Brain microvascular endothelial cell (primary cell): ENCODE data around the gene MARK2.

Experiments
- DNase-seq: peaks from one replicate; pipeline ENCODE4 v3.0.0-alpha.2; 2020
- H3K27ac ChIP-seq: fragments of 250-450 bp; sonication (Bioruptor Pico); 2 replicates; pipeline ENCODE4 v1.5.1; 2020; ENCODE audit warnings: mild to moderate bottlenecking, moderate library complexity
- H3K27me3 ChIP-seq: fragments of 250-450 bp; sonication (Bioruptor Pico); replicated peaks from 2 replicates; pipeline ENCODE4 v1.5.1; 2020; ENCODE audit warnings: mild to moderate bottlenecking
- H3K36me3 ChIP-seq: fragments of 250-450 bp; sonication (Bioruptor Pico); replicated peaks from 2 replicates; pipeline ENCODE4 v1.5.1; 2020; ENCODE audit warnings: mild to moderate bottlenecking
- H3K4me3 ChIP-seq: 2 replicates; pipeline ENCODE4 v1.5.1; 2011; ENCODE audit warnings: low read depth, mild to moderate bottlenecking, control low read depth, low read length, moderate library complexity
- in situ Hi-C: cut with HindIII; loops from 2 replicates; pipeline ENCODE4 v1.10.0; 2017; ENCODE audit warnings: low sequenced_read_pairs, low pct_ligation_motif_present
- TF ChIP-seq, protein P1 (sequence below): IDR thresholded peaks from 2 replicates; pipeline ENCODE4 v1.5.1; 2011; ENCODE audit warnings: low read depth, mild to moderate bottlenecking, moderate library complexity, low read length, control low read depth, inconsistent platforms; ENCODE audit errors: missing control alignments

MARK2 gene

DNA sequence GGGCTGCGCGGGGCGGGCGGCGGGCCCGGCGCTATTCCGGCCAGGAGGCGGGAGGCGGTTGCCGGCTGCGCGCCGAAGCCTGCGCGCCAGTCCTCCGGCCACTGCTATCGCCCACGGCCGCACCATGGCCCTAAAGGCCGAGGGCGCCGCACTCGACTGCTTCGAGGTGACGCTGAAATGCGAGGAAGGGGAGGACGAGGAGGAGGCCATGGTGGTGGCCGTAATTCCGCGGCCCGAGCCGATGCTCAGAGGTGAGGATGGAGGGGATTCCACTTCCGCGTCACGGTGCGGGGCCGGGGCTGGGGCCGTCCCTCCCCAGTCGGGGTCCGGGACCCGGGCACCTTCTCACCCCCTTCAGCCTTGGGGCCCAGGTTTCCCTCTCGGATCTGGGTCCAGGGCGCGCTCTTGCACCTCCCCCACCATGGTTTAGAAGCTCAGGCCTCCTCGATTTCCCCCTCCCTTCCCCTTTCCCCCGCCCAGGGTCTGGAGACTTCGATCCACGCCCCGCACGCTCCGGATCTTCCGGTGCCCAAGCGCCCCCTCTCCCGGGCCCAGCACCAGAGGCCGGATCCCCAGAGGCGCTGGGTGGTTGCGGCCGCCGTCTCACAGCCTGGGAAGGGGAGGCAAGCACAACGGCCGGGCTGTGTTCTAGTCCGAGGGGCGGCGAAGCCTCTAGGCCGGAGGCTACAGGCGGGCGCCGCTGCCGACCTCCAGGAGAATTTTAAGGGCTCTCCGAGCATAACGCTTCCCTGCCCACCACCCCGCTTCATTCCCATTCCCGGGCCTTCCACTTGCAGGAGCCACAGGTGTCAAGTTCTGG, 25.1 kb upstream of the MARK2 start:
- in situ Hi-C loops: no loop called here
- DNase-seq: peak; percentile 2
- peaks cover 23% of the 10 kb centered on the region for H3K36me3 ChIP-seq
- peak overlapping the region; percentile 95 for H3K4me3 ChIP-seq
- H3K27me3 ChIP-seq: no peaks in the 10 kb centered on the region
- TF ChIP-seq, protein P1, sequence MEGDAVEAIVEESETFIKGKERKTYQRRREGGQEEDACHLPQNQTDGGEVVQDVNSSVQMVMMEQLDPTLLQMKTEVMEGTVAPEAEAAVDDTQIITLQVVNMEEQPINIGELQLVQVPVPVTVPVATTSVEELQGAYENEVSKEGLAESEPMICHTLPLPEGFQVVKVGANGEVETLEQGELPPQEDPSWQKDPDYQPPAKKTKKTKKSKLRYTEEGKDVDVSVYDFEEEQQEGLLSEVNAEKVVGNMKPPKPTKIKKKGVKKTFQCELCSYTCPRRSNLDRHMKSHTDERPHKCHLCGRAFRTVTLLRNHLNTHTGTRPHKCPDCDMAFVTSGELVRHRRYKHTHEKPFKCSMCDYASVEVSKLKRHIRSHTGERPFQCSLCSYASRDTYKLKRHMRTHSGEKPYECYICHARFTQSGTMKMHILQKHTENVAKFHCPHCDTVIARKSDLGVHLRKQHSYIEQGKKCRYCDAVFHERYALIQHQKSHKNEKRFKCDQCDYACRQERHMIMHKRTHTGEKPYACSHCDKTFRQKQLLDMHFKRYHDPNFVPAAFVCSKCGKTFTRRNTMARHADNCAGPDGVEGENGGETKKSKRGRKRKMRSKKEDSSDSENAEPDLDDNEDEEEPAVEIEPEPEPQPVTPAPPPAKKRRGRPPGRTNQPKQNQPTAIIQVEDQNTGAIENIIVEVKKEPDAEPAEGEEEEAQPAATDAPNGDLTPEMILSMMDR: no peak
- peak overlapping the region; percentile 34 for H3K27ac ChIP-seq

DNA sequence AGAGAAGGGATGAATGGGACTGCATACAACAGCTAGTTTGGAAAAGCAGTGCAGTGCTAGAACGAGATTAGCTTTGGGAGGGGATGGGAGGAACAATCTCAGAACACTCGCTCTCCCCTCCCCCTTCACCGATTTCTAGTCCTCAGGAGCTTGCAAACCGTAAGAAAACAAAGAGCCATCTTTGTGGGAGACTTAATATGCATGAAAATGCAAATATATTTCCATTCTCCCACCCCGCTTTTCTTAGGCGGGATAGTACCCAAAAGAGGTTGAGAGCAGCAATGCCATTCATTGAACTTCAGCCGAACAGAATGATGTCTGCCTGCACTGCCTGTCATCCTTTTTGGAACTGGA, 24.6 kb upstream of the MARK2 start:
- no peak for DNase-seq
- H3K27ac ChIP-seq: no peak overlapping the region
- TF ChIP-seq, protein P1: no peak
- peaks cover 28% of the 10 kb centered on the region for H3K36me3 ChIP-seq
- in situ Hi-C loops: no loop called here
- no peaks in the 10 kb centered on the region for H3K27me3 ChIP-seq
- H3K4me3 ChIP-seq: peak overlapping the region; percentile 95

DNA sequence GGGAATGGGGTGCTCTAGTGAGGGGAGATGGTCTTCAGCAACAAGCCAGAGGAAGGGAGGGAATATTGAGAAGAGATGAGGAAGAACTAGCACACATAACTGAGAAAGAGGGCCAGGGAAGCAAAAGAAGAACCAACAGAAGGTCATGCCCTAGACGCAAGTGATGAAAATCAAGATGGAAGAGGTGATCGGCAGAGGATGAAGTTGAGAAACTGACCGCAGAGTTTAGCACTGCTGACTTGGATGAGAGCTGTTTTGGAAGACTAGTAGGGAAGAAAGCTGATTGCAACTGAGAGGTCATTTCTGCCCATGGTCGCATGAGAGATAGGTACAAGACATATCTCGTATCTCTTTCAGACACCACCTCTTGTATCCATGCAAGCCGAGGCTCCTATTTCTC, 22.7 kb upstream of the MARK2 start:
- TF ChIP-seq, protein P1: no peak
- Histone ChIP-seq H3K36me3 (peaks cover 41% of the 10 kb centered on the region), H3K4me3 (no peak overlapping the region), H3K27me3 (no peaks in the 10 kb centered on the region), H3K27ac (no peak overlapping the region)
- in situ Hi-C loops: no loop called here
- no peak for DNase-seq

DNA sequence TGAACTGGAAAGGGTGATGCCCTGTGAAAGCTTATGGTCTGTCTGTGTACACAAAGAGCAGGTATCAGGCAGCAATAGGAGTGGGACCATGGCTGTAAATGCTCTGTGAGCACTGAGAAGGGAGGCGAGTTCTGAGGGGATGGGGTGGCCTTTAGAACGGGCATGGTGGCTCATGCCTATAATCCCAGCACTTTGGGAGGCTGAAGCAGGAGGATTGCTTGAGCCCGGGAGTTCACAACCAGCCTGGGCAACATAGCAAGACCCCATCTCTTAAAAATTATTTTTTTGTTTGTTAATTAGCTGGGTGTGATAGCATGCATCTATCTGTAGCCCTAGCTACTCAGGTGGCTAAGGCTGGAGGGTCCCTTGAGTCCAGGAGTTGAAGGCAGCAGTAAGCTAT, 22.2 kb upstream of the MARK2 start:
- Histone ChIP-seq H3K27ac (no peak overlapping the region), H3K27me3 (no peaks in the 10 kb centered on the region), H3K36me3 (peaks cover 47% of the 10 kb centered on the region), H3K4me3 (no peak overlapping the region)
- in situ Hi-C loops: no loop called here
- TF ChIP-seq, protein P1: no peak
- DNase-seq: no peak

- H3K36me3 ChIP-seq: peaks cover 56% of the 10 kb centered on the region
- in situ Hi-C loops: no loop called here
- DNase-seq: no peak
- TF ChIP-seq, protein P1: no peak
- H3K27me3 ChIP-seq: no peaks in the 10 kb centered on the region
- no peak overlapping the region for H3K4me3 ChIP-seq
- no peak overlapping the region for H3K27ac ChIP-seq
Measured at GRCh38 chr11:63817758-63818498, 21.0 kb upstream of the MARK2 start.
